Immature natural killer cell (primary cell): ENCODE measurements around the gene SLC6A12. TPM values are rescaled to one million over a fixed set of nuclear protein-coding genes. Genes with fewer than 3 reads are reported as not detected.
A peak's percentile ranks its signal among the peaks of the same experiment; 100 is the strongest.

Experiments used
- DNase-seq, 3 donors: peaks; one replicate each; pipeline ENCODE4 v3.0.0; 2022; ENCODE audit warnings: mixed read lengths in 1 of 3
- H3K27ac Mint-ChIP-seq, 6 donors: one replicate each; pipeline ENCODE4 v1.8.0; 2020; ENCODE audit warnings: mixed read lengths in 6 of 6, mild to moderate bottlenecking in 5 of 6, inconsistent platforms in 4 of 6, moderate library complexity in 3 of 6
- H3K27me3 Mint-ChIP-seq, 3 donors: one replicate each; pipeline ENCODE4 v1.8.0; 2020 to 2021; ENCODE audit warnings: low read depth in 3 of 3, mild to moderate bottlenecking in 3 of 3, mixed read lengths in 3 of 3, moderate library complexity in 3 of 3, inconsistent platforms in 1 of 3
- H3K36me3 Mint-ChIP-seq, 3 donors: one replicate each; pipeline ENCODE4 v1.8.0; 2020; ENCODE audit warnings: mixed read lengths in 3 of 3, inconsistent platforms in 2 of 3, mild to moderate bottlenecking in 2 of 3
- H3K4me1 Mint-ChIP-seq, 2 donors: one replicate each; pipeline ENCODE4 v1.8.0; 2020; ENCODE audit warnings: inconsistent platforms in 2 of 2, mild to moderate bottlenecking in 2 of 2, mixed read lengths in 2 of 2, moderate library complexity in 1 of 2
- H3K4me3 Mint-ChIP-seq, 5 donors: one replicate each; pipeline ENCODE4 v1.8.0; 2020; ENCODE audit warnings: mild to moderate bottlenecking in 5 of 5, mixed read lengths in 5 of 5, inconsistent platforms in 3 of 5, moderate library complexity in 3 of 5
- H3K9me3 Mint-ChIP-seq, 6 donors: one replicate each; pipeline ENCODE4 v1.8.0; 2020; ENCODE audit warnings: mild to moderate bottlenecking in 6 of 6, mixed read lengths in 6 of 6, inconsistent platforms in 4 of 6, moderate library complexity in 3 of 6
- polyA plus RNA-seq, 3 donors: library from polyadenylated mRNA; unstranded; fragments of 300-500 nt; fragmentation: Illumina TruSeq; gene quantifications; one replicate each; pipeline ENCODE4 v1.2.3, GENCODE V29; 2021

The SLC6A12 gene
- polyA plus RNA-seq, 3 donors from 2014 or later = 0.59 TPM; not detected in 2

GRCh38 chr12:180445-180844, 33.5 kb downstream of the SLC6A12 start:
- H3K9me3 Mint-ChIP-seq = no peaks in the 10 kb centered on the region
- peaks cover 13 to 24% of the 10 kb centered on the region in 2 donors for H3K4me1 Mint-ChIP-seq
- DNase-seq = peak; percentile 39 to 55 (median 47)
- H3K27ac Mint-ChIP-seq = peak overlapping the region; percentile 43 to 83 (median 61)
- peaks cover 0 to 12% (median 5%) of the 10 kb centered on the region in 3 donors for H3K27me3 Mint-ChIP-seq
- no peaks in the 10 kb centered on the region for H3K36me3 Mint-ChIP-seq
- H3K4me3 Mint-ChIP-seq = peak overlapping the region; percentile 16 to 70 (median 69)

DNA sequence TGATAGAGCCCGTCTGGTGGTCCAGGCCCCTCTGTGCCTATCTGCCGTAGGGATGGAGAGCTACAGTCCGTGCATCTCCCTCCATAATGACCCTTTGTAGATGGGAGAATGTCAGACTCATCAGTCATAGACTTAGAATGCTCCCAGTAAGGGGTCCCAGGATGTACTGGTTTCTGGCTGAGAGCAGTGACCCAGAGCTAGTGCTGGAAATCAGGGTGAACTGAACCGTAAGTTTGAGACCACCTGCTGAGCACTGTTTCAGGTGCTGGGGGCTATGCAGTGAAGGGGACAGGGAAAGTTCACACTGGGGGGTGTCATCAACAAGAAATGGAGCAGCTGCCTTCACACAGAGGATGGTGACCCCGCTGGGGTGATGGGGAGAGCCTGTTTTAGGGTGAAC, 34.1 kb downstream of the SLC6A12 start:
- H3K36me3 Mint-ChIP-seq = no peaks in the 10 kb centered on the region
- DNase-seq = no peak
- H3K27ac Mint-ChIP-seq = peak overlapping the region; percentile 26 to 83 (median 54)
- H3K27me3 Mint-ChIP-seq = peaks cover 0 to 10% (median under 1%) of the 10 kb centered on the region in 3 donors
- H3K9me3 Mint-ChIP-seq = no peaks in the 10 kb centered on the region
- peaks cover 13 to 24% of the 10 kb centered on the region in 2 donors for H3K4me1 Mint-ChIP-seq
- H3K4me3 Mint-ChIP-seq = peak overlapping the region in 4 of 5 donors; percentile 26 to 70 (median 70)

DNA sequence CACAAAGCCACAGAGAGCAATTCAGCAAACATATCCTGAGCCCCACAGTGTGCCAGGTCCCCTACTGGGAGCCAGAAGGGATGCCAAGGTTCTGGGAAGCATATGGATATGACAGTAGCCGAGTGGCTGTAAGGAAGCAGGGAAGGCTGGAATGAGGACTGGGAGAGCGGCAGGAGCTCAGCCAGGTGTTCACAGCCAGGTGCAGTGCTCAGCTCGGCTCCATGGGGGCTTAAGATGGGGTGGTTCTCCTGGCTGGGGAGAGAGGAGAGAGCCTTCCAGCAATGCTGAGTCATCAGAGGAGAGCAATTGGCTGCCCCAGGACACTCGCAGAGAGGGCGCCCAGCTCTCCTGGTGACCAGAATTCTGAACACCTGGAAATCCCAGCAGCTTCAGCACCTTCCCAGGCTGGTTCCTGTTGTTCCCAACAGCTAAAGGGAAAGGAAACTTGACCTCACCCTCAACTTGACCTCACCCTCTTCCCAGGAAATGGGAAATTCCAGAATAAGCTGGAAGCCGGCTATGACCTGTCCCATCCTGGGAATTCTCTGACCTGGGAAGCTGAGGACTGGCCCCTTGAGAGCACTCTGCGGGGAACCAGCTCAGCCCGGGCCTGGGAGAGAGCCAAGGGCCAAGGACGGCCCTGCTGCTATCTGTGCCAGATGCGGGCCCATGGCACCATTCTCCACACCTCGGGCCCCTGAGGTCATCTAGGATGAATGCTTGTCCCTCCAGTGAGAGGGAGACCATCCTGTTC, 34.6 kb downstream of the SLC6A12 start:
- Mint-ChIP-seq H3K27me3 (peaks cover 0 to 8% (median 0%) of the 10 kb centered on the region in 3 donors), H3K36me3 (no peaks in the 10 kb centered on the region), H3K27ac (peak overlapping the region in 2 of 6 donors; percentile 43 to 62), H3K9me3 (no peaks in the 10 kb centered on the region), H3K4me1 (peaks cover 13 to 24% of the 10 kb centered on the region in 2 donors), H3K4me3 (no peak overlapping the region)
- no peak for DNase-seq

DNA sequence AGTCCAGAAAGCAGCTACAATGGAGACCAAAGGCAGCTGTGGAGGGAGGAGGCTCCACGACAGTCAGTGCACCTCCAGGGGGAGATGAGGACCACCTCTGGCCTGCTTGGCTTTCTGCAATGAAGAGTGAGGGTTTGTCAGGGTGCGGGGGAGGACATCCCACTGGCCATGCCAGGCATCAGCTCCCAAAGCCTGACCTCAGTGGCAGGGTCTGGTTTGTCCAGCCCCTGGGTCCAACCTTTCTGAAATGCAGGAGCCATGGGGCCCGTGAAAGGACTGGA, 35.2 kb downstream of the SLC6A12 start:
- no peak for DNase-seq
- Mint-ChIP-seq H3K4me3 (no peak overlapping the region), H3K27ac (peak overlapping the region in 1 of 6 donors; percentile 35), H3K4me1 (peaks cover 13 to 24% of the 10 kb centered on the region in 2 donors), H3K27me3 (peaks cover 0 to 7% (median 3%) of the 10 kb centered on the region in 3 donors), H3K9me3 (no peaks in the 10 kb centered on the region), H3K36me3 (no peaks in the 10 kb centered on the region)

GRCh38 chr12:177980-178828, 35.8 kb downstream of the SLC6A12 start:
- H3K4me3 Mint-ChIP-seq = no peak overlapping the region

GRCh38 chr12:177336-177979, 36.5 kb downstream of the SLC6A12 start:
- H3K27ac Mint-ChIP-seq = no peak overlapping the region
- H3K4me3 Mint-ChIP-seq = no peak overlapping the region
- H3K36me3 Mint-ChIP-seq = no peaks in the 10 kb centered on the region
- H3K9me3 Mint-ChIP-seq = no peaks in the 10 kb centered on the region
- peaks cover 13 to 24% of the 10 kb centered on the region in 2 donors for H3K4me1 Mint-ChIP-seq
- DNase-seq = no peak
- peaks cover 0 to 5% (median 2%) of the 10 kb centered on the region in 3 donors for H3K27me3 Mint-ChIP-seq

More at GRCh38 chr12:177980-178828, 35.8 kb downstream of the SLC6A12 start:
- H3K9me3 Mint-ChIP-seq = no peaks in the 10 kb centered on the region
- no peaks in the 10 kb centered on the region for H3K36me3 Mint-ChIP-seq
- peak overlapping the region in 3 of 6 donors; percentile 35 to 37 (median 37) for H3K27ac Mint-ChIP-seq
- no peak for DNase-seq
- H3K27me3 Mint-ChIP-seq = peaks cover 0 to 5% (median 2%) of the 10 kb centered on the region in 3 donors
- H3K4me1 Mint-ChIP-seq = peaks cover 13 to 24% of the 10 kb centered on the region in 2 donors

- peaks cover under 1 to 5% (median 2%) of the 10 kb centered on the region in 3 donors for H3K27me3 Mint-ChIP-seq
- H3K9me3 Mint-ChIP-seq = no peaks in the 10 kb centered on the region
- peaks cover 13 to 24% of the 10 kb centered on the region in 2 donors for H3K4me1 Mint-ChIP-seq
- H3K4me3 Mint-ChIP-seq = no peak overlapping the region
- H3K27ac Mint-ChIP-seq = peak overlapping the region in 2 of 6 donors; percentile 47 to 71
- no peaks in the 10 kb centered on the region for H3K36me3 Mint-ChIP-seq
- DNase-seq = peak in 1 of 3 donors; percentile 12
Observed at GRCh38 chr12:176321-177181, 37.4 kb downstream of the SLC6A12 start.

DNA sequence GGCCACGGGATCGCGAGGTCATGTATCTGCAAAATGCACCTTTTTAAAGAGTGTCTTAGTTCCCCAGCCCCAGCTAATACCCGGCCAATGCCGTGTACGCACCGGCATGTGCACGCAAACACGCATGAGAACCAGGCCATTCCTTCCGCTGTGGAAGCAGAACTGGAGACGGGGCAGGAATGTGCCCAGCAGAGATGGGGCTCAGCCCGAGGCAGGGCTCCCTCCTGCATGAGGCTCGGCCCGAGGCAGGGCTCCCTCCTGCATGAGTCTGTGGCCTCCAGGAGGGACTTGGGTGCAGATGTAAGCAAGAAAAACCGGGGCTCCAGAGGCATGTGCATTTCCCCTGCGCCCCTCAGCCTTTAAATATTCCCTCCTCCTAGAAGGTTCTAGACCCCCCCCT, 38.2 kb downstream of the SLC6A12 start:
- Mint-ChIP-seq H3K4me1 (peaks cover 11 to 19% of the 10 kb centered on the region in 2 donors), H3K27ac (no peak overlapping the region), H3K36me3 (no peaks in the 10 kb centered on the region), H3K9me3 (no peaks in the 10 kb centered on the region), H3K4me3 (no peak overlapping the region), H3K27me3 (peaks cover 2 to 5% (median 4%) of the 10 kb centered on the region in 3 donors)
- DNase-seq = no peak

GRCh38 chr12:175250-175649, 38.7 kb downstream of the SLC6A12 start:
- Mint-ChIP-seq H3K27me3 (peaks cover under 1 to 5% (median 4%) of the 10 kb centered on the region in 3 donors), H3K4me3 (no peak overlapping the region), H3K27ac (no peak overlapping the region), H3K36me3 (no peaks in the 10 kb centered on the region), H3K9me3 (no peaks in the 10 kb centered on the region), H3K4me1 (peaks cover 6 to 14% of the 10 kb centered on the region in 2 donors)
- no peak for DNase-seq

- peaks cover 0 to 10% of the 10 kb centered on the region in 2 donors for H3K4me1 Mint-ChIP-seq
- H3K36me3 Mint-ChIP-seq = no peaks in the 10 kb centered on the region
- DNase-seq = no peak
- no peaks in the 10 kb centered on the region for H3K9me3 Mint-ChIP-seq
- H3K4me3 Mint-ChIP-seq = no peak overlapping the region
- no peak overlapping the region for H3K27ac Mint-ChIP-seq
- peaks cover 0 to 5% (median 4%) of the 10 kb centered on the region in 3 donors for H3K27me3 Mint-ChIP-seq
Observed at GRCh38 chr12:174596-174995, 39.4 kb downstream of the SLC6A12 start.

GRCh38 chr12:174124-174523, 39.8 kb downstream of the SLC6A12 start:
- no peak for DNase-seq
- Mint-ChIP-seq H3K27me3 (peaks cover 0 to 5% (median 4%) of the 10 kb centered on the region in 3 donors), H3K9me3 (no peaks in the 10 kb centered on the region), H3K27ac (no peak overlapping the region), H3K36me3 (no peaks in the 10 kb centered on the region), H3K4me3 (no peak overlapping the region), H3K4me1 (peaks cover 0 to 10% of the 10 kb centered on the region in 2 donors)

DNA sequence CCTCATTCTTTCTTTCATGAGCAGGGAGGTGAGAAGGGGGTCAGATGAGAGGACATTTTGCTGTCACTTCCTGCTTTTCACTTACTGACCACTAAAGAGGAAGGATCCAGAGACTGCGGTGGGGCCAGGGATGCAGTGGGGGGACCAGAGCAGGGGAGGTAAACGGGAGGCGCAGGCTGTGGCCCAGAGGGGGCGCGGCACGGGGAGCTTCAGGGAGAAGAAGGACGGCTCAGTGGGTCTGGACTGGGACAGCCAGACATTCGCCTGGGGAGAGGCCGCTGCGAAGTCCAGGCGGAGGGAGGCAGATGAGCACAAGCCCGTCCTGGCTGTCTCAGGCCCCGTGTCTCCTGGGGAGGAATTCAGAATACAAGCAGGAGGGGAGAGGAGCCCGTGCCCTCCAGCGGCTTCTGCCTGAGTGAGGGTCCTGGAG, 41.2 kb downstream of the SLC6A12 start:
- Mint-ChIP-seq H3K36me3 (no peaks in the 10 kb centered on the region), H3K4me1 (peaks cover 0 to 13% of the 10 kb centered on the region in 2 donors), H3K27me3 (peaks cover 0 to 5% (median 4%) of the 10 kb centered on the region in 3 donors), H3K4me3 (no peak overlapping the region), H3K27ac (no peak overlapping the region), H3K9me3 (no peaks in the 10 kb centered on the region)
- DNase-seq = no peak
